H9 (cell line): ENCODE measurements around the gene HSD17B12. TPM values are rescaled to one million over a fixed set of nuclear protein-coding genes. Genes with fewer than 3 reads are reported as not detected.

Experiments
- DNase-seq: peaks from one replicate; pipeline ENCODE4 v3.0.0-alpha.2; 2017
- H2AFZ ChIP-seq: one replicate; pipeline ENCODE4 v1.6.1; 2013; ENCODE audit warnings: mild to moderate bottlenecking, low read length, control low read depth, moderate library complexity
- H2AK5ac ChIP-seq: 2 replicates; pipeline ENCODE4 v1.6.1; 2013; ENCODE audit warnings: low read length, control low read depth, mixed read lengths; ENCODE audit not compliant: insufficient read length
- H2BK120ac ChIP-seq: one replicate; pipeline ENCODE4 v1.6.1; 2013; ENCODE audit warnings: low read depth, mild to moderate bottlenecking, low read length, control low read depth, inconsistent platforms; ENCODE audit not compliant: poor library complexity, severe bottlenecking
- H2BK12ac ChIP-seq: 2 replicates; pipeline ENCODE4 v1.6.1; 2013; ENCODE audit warnings: low read length, control low read depth, mixed read lengths, low read depth; ENCODE audit not compliant: insufficient read length
- H2BK15ac ChIP-seq: 2 replicates; pipeline ENCODE4 v1.6.1; 2013; ENCODE audit warnings: low read depth, low read length, control low read depth
- H2BK20ac ChIP-seq: one replicate; pipeline ENCODE4 v1.6.1; 2013; ENCODE audit warnings: low read depth, mild to moderate bottlenecking, low read length, control low read depth, inconsistent platforms; ENCODE audit not compliant: poor library complexity, severe bottlenecking
- H2BK5ac ChIP-seq: 2 replicates; pipeline ENCODE4 v1.6.1; 2013; ENCODE audit warnings: low read length, control low read depth, mixed read lengths; ENCODE audit not compliant: insufficient read length
- H3K14ac ChIP-seq: 2 replicates; pipeline ENCODE4 v1.6.1; 2013; ENCODE audit warnings: low read length, control low read depth; ENCODE audit not compliant: insufficient read depth
- H3K18ac ChIP-seq: 2 replicates; pipeline ENCODE4 v1.6.1; 2013; ENCODE audit warnings: low read depth, mild to moderate bottlenecking, mixed read lengths, low read length, control low read depth; ENCODE audit not compliant: insufficient read length
- H3K23ac ChIP-seq: 2 replicates; pipeline ENCODE4 v1.6.1; 2013; ENCODE audit warnings: low read length, control low read depth, mixed read lengths, low read depth; ENCODE audit not compliant: insufficient read length
- H3K23me2 ChIP-seq: 2 replicates; pipeline ENCODE4 v1.6.1; 2013; ENCODE audit warnings: low read depth, mild to moderate bottlenecking, mixed read lengths, low read length, control low read depth; ENCODE audit not compliant: insufficient read length, poor library complexity, severe bottlenecking
- H3K27ac ChIP-seq: 2 replicates; pipeline ENCODE4 v1.5.1; 2013; ENCODE audit warnings: low read length, control low read depth, mixed read lengths, low read depth; ENCODE audit not compliant: insufficient read length
- H3K27me3 ChIP-seq: 2 replicates; pipeline ENCODE4 v1.6.1; 2013; ENCODE audit warnings: low read length, control low read depth, inconsistent platforms; ENCODE audit not compliant: insufficient read depth
- H3K4ac ChIP-seq: 2 replicates; pipeline ENCODE4 v1.6.1; 2013; ENCODE audit warnings: low read depth, mild to moderate bottlenecking, control low read depth, inconsistent platforms, low read length, moderate library complexity
- H3K4me1 ChIP-seq: 2 replicates; pipeline ENCODE4 v1.6.1; 2013; ENCODE audit warnings: low read length, control low read depth, inconsistent platforms; ENCODE audit not compliant: insufficient read depth
- H3K4me2 ChIP-seq: 2 replicates; pipeline ENCODE4 v1.6.1; 2013; ENCODE audit warnings: low read length, control low read depth, mixed read lengths; ENCODE audit not compliant: insufficient read length, insufficient read depth
- H3K56ac ChIP-seq: 2 replicates; pipeline ENCODE4 v1.6.1; 2013; ENCODE audit warnings: low read depth, mild to moderate bottlenecking, mixed read lengths, low read length, control low read depth; ENCODE audit not compliant: insufficient read length
- H3K79me1 ChIP-seq: 2 replicates; pipeline ENCODE4 v1.6.1; 2013; ENCODE audit warnings: low read depth, mild to moderate bottlenecking, moderate library complexity, low read length, control low read depth, inconsistent platforms; ENCODE audit not compliant: insufficient read depth, poor library complexity, severe bottlenecking
- H3K79me2 ChIP-seq: 2 replicates; pipeline ENCODE4 v1.6.1; 2013; ENCODE audit warnings: low read length, control low read depth, inconsistent platforms; ENCODE audit not compliant: insufficient read depth
- H3K9ac ChIP-seq: 2 replicates; pipeline ENCODE4 v1.6.1; 2013; ENCODE audit warnings: low read length, control low read depth, mixed read lengths; ENCODE audit not compliant: insufficient read length; ENCODE audit errors: extremely low read depth
- H3K9me3 ChIP-seq: one replicate; pipeline ENCODE4 v1.6.1; 2013; ENCODE audit warnings: low read depth, low read length, inconsistent platforms; ENCODE audit not compliant: control insufficient read depth
- H3T11ph ChIP-seq: one replicate; pipeline ENCODE4 v1.6.1; 2013; ENCODE audit warnings: mild to moderate bottlenecking, low read length, control low read depth, inconsistent platforms
- H4K20me1 ChIP-seq: one replicate; pipeline ENCODE4 v1.6.1; 2013; ENCODE audit not compliant: control insufficient read depth, insufficient read length, insufficient read depth
- H4K5ac ChIP-seq: 2 replicates; pipeline ENCODE4 v1.6.1; 2013; ENCODE audit warnings: low read depth, mild to moderate bottlenecking, mixed read lengths, low read length, control low read depth; ENCODE audit not compliant: insufficient read length
- H4K8ac ChIP-seq: replicated peaks from 2 replicates; pipeline ENCODE4 v1.6.1; 2013; ENCODE audit warnings: low read length, control low read depth, mixed read lengths, low read depth; ENCODE audit not compliant: insufficient read length
- H4K91ac ChIP-seq: 2 replicates; pipeline ENCODE4 v1.6.1; 2013; ENCODE audit warnings: low read depth, mild to moderate bottlenecking, moderate library complexity, mixed read lengths, low read length, control low read depth; ENCODE audit not compliant: insufficient read length
- H3K27ac Mint-ChIP-seq, 3 experiments: 2 replicates in 2 of 3; 3 replicates in 1 of 3; pipeline ENCODE4 v1.8.0; 2020 to 2021; ENCODE audit warnings: mixed read lengths in 3 of 3, mild to moderate bottlenecking in 1 of 3, moderate library complexity in 1 of 3
- H3K27me3 Mint-ChIP-seq: 2 replicates; pipeline ENCODE4 v1.8.0; 2021; ENCODE audit warnings: low read depth, mild to moderate bottlenecking, moderate library complexity, mixed read lengths
- H3K36me3 Mint-ChIP-seq, 3 experiments: 2 replicates in 2 of 3; 3 replicates in 1 of 3; pipeline ENCODE4 v1.8.0; 2020 to 2021; ENCODE audit warnings: low read depth in 3 of 3, mixed read lengths in 3 of 3; ENCODE audit not compliant: insufficient read depth in 1 of 3
- H3K4me1 Mint-ChIP-seq, 2 experiments: 2 replicates each; pipeline ENCODE4 v1.8.0; 2020; ENCODE audit warnings: mixed read lengths in 2 of 2
- H3K4me3 Mint-ChIP-seq, 2 experiments: 2 replicates in 1 of 2; 3 replicates in 1 of 2; pipeline ENCODE4 v1.8.0; 2020 to 2021; ENCODE audit warnings: mild to moderate bottlenecking in 2 of 2, mixed read lengths in 2 of 2, moderate library complexity in 1 of 2
- H3K9me3 Mint-ChIP-seq, 2 experiments: 2 replicates in 1 of 2; 3 replicates in 1 of 2; pipeline ENCODE4 v1.8.0; 2020; ENCODE audit warnings: mild to moderate bottlenecking in 2 of 2, mixed read lengths in 2 of 2, moderate library complexity in 1 of 2
- WGBS: extraction: QIAGEN DNeasy Blood & Tissue Kit; methylation state at CpG from one replicate; pipeline ENCODE4 v1.1.7; 2013; ENCODE audit warnings: missing lambda C conversion rate, low lambda C conversion rate, mixed read lengths; ENCODE audit not compliant: insufficient read length; ENCODE audit errors: extremely low coverage; 5-methylcytosine and 5-hydroxymethylcytosine counted together
- total RNA-seq: library from RNA; stranded (reverse); gene quantifications from 2 replicates; pipeline ENCODE4 v1.2.1, GENCODE V29; 2021
- TF ChIP-seq, protein P1 (sequence below): fragments of 200-600 bp; sonication (generic); conservative IDR thresholded peaks from 3 replicates; pipeline ENCODE4 v1.8.0; 2021; ENCODE audit warnings: antibody characterized with exemption, mild to moderate bottlenecking

The HSD17B12 gene
- total RNA-seq, 1 experiment from 2014 or later, result 111 TPM

DNA sequence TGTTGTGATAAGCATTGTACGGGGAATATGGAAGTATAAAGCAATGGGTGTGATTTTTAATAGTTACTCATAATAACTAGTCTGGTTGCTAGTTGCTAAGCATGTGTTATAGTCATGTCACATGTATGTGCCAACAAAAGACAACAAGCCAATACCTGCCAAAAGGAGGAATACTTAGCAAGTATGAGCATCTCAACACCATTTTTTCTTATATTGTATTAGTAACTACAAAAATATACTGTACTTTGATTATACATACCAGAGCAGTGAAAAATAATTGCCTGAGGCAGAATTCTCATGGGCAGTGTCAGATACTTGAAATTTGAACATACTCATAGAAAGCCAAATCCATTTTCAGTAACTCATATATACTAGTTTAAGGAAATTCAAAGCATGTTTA lies 137.7 kb downstream of the HSD17B12 start:
- no peak overlapping the region for H3K4me2 ChIP-seq
- Mint-ChIP-seq H3K4me1 (no peaks in the 10 kb centered on the region), H3K27ac (no peak overlapping the region), H3K9me3 (no peaks in the 10 kb centered on the region), H3K27me3 (no peaks in the 10 kb centered on the region), H3K4me3 (no peak overlapping the region), H3K36me3 (peaks cover 12 to 40% (median 19%) of the 10 kb centered on the region in 3 experiments; a peak in 6 of 7 replicates)
- no peak overlapping the region for H2BK20ac ChIP-seq
- H3K4ac ChIP-seq, result no peak overlapping the region
- H3K9me3 ChIP-seq, result no peaks in the 10 kb centered on the region
- H3K14ac ChIP-seq, result no peak overlapping the region
- no peak overlapping the region for H3K27ac ChIP-seq
- H4K20me1 ChIP-seq, result no peaks in the 10 kb centered on the region
- no peak overlapping the region for H2AFZ ChIP-seq
- TF ChIP-seq, protein P1, sequence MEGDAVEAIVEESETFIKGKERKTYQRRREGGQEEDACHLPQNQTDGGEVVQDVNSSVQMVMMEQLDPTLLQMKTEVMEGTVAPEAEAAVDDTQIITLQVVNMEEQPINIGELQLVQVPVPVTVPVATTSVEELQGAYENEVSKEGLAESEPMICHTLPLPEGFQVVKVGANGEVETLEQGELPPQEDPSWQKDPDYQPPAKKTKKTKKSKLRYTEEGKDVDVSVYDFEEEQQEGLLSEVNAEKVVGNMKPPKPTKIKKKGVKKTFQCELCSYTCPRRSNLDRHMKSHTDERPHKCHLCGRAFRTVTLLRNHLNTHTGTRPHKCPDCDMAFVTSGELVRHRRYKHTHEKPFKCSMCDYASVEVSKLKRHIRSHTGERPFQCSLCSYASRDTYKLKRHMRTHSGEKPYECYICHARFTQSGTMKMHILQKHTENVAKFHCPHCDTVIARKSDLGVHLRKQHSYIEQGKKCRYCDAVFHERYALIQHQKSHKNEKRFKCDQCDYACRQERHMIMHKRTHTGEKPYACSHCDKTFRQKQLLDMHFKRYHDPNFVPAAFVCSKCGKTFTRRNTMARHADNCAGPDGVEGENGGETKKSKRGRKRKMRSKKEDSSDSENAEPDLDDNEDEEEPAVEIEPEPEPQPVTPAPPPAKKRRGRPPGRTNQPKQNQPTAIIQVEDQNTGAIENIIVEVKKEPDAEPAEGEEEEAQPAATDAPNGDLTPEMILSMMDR, result no peak
- no peak overlapping the region for H2BK15ac ChIP-seq
- no peak overlapping the region for H3K9ac ChIP-seq
- DNase-seq, result no peak
- H3K79me1 ChIP-seq, result no peaks in the 10 kb centered on the region
- no peaks in the 10 kb centered on the region for H3K4me1 ChIP-seq
- no peak overlapping the region for H3K56ac ChIP-seq
- no peaks in the 10 kb centered on the region for H3K79me2 ChIP-seq
- H2BK120ac ChIP-seq, result no peak overlapping the region
- no peak overlapping the region for H3T11ph ChIP-seq
- no peak overlapping the region for H2BK5ac ChIP-seq
- no peak overlapping the region for H3K18ac ChIP-seq
- no peak overlapping the region for H4K8ac ChIP-seq
- no CpG with 5 or more reads among the region's 1 CpG for WGBS
- no peak overlapping the region for H4K5ac ChIP-seq
- H4K91ac ChIP-seq, result no peak overlapping the region
- H3K23me2 ChIP-seq, result no peaks in the 10 kb centered on the region
- H3K23ac ChIP-seq, result no peak overlapping the region
- no peak overlapping the region for H2BK12ac ChIP-seq
- no peaks in the 10 kb centered on the region for H3K27me3 ChIP-seq
- H2AK5ac ChIP-seq, result no peak overlapping the region
